IMR-90 (cell line): ENCODE data around the gene AFG1L. TPM values are rescaled to one million over a fixed set of nuclear protein-coding genes. Genes with fewer than 3 reads are reported as not detected.

ENCODE experiments used
- ATAC-seq: fragments of 200-7000 bp; cut with Tn5 transposase; 2 replicates; pipeline ENCODE4 v1.9.1; 2020; ENCODE audit warnings: low read depth, mild to moderate bottlenecking, moderate library complexity
- BruUV-seq: library from RNA; stranded (reverse); fragments of 400-500 nt; replicated peaks from 2 replicates; lab custom pipeline; 2021; lab: Mats Ljungman, UMichigan
- CTCF ChIA-PET: fragments of 300-600 bp; formaldehyde crosslinking; extraction: SDS; loops from one replicate; lab custom pipeline; 2021; ENCODE audit warnings: antibody characterized with exemption; lab: Yijun Ruan, JAX
- POLR2A ChIA-PET: fragments of 300-600 bp; sonication (Branson Sonifier 250); formaldehyde crosslinking; loops from one replicate; lab custom pipeline; 2022; ENCODE audit warnings: antibody characterized with exemption; ENCODE audit not compliant: unreplicated experiment; lab: Charles Lee
- DNase-seq: peaks from one replicate; pipeline ENCODE4 v3.0.0; 2013
- H2AFZ ChIP-seq: replicated peaks from 2 replicates; pipeline ENCODE3; 2013; ENCODE audit warnings: low read length, mild to moderate bottlenecking; ENCODE audit not compliant: poor library complexity
- H2AK5ac ChIP-seq: 2 replicates; pipeline ENCODE4 v1.6.1; 2013; ENCODE audit warnings: low read depth, low read length, inconsistent platforms
- H2AK9ac ChIP-seq: replicated peaks from 2 replicates; pipeline ENCODE3; 2013; ENCODE audit warnings: mild to moderate bottlenecking, low read depth, low read length, moderate library complexity; ENCODE audit not compliant: poor library complexity
- H2BK120ac ChIP-seq: 2 replicates; pipeline ENCODE4 v1.6.1; 2013; ENCODE audit warnings: low read depth, low read length, inconsistent platforms
- H2BK15ac ChIP-seq: 3 replicates; pipeline ENCODE4 v1.6.1; 2013; ENCODE audit warnings: low read depth, low read length, inconsistent platforms
- H2BK20ac ChIP-seq: 2 replicates; pipeline ENCODE4 v1.6.1; 2013; ENCODE audit warnings: low read depth, mild to moderate bottlenecking, inconsistent platforms, low read length, moderate library complexity
- H2BK5ac ChIP-seq: 2 replicates; pipeline ENCODE4 v1.6.1; 2013; ENCODE audit warnings: mild to moderate bottlenecking, low read depth, low read length, inconsistent platforms; ENCODE audit not compliant: poor library complexity, severe bottlenecking
- H3K14ac ChIP-seq: replicated peaks from 2 replicates; pipeline ENCODE4 v1.6.1; 2013; ENCODE audit warnings: low read depth, low read length, inconsistent platforms
- H3K18ac ChIP-seq: 2 replicates; pipeline ENCODE4 v1.6.1; 2013; ENCODE audit warnings: low read depth, low read length, control low read depth
- H3K23ac ChIP-seq: 2 replicates; pipeline ENCODE4 v1.6.1; 2013; ENCODE audit warnings: low read depth, low read length, inconsistent platforms
- H3K27ac ChIP-seq: 2 replicates; pipeline ENCODE4 v1.5.1; 2013; ENCODE audit warnings: mild to moderate bottlenecking, control low read depth, low read length; ENCODE audit not compliant: insufficient read depth
- H3K27me3 ChIP-seq: 2 replicates; pipeline ENCODE4 v1.6.1; 2013; ENCODE audit warnings: low read length; ENCODE audit not compliant: control insufficient read depth, insufficient read depth
- H3K36me3 ChIP-seq: 2 replicates; pipeline ENCODE4 v1.6.1; 2013; ENCODE audit warnings: low read length, mixed read lengths; ENCODE audit not compliant: control insufficient read depth, insufficient read depth
- H3K4ac ChIP-seq: 2 replicates; pipeline ENCODE4 v1.6.1; 2013; ENCODE audit warnings: low read depth, low read length, inconsistent platforms
- H3K4me1 ChIP-seq: 2 replicates; pipeline ENCODE4 v1.6.1; 2013; ENCODE audit warnings: low read length, mixed read lengths; ENCODE audit not compliant: control insufficient read depth, insufficient read depth
- H3K4me2 ChIP-seq: 2 replicates; pipeline ENCODE4 v1.6.1; 2013; ENCODE audit warnings: low read depth, mild to moderate bottlenecking, control low read depth, low read length, moderate library complexity
- H3K4me3 ChIP-seq: 2 replicates; pipeline ENCODE4 v1.5.1; 2013; ENCODE audit warnings: low read depth, mild to moderate bottlenecking, control low read depth, low read length, moderate library complexity; ENCODE audit not compliant: insufficient read depth
- H3K56ac ChIP-seq: 2 replicates; pipeline ENCODE4 v1.6.1; 2013; ENCODE audit warnings: low read length, inconsistent platforms; ENCODE audit not compliant: insufficient read depth; ENCODE audit errors: extremely low read depth
- H3K79me1 ChIP-seq, 2 experiments: 2 replicates each; pipeline ENCODE4 v1.6.1; 2013; ENCODE audit warnings: low read length in 2 of 2, inconsistent platforms in 1 of 2, low read depth in 1 of 2
- H3K9ac ChIP-seq: 2 replicates; pipeline ENCODE4 v1.6.1; 2013; ENCODE audit warnings: low read depth, low read length, control low read depth
- H3K9me1 ChIP-seq: 2 replicates; pipeline ENCODE4 v1.6.1; 2013; ENCODE audit warnings: low read length, inconsistent platforms; ENCODE audit not compliant: insufficient read depth
- H3K9me3 ChIP-seq: 2 replicates; pipeline ENCODE4 v1.6.1; 2013; ENCODE audit warnings: low read length; ENCODE audit not compliant: control insufficient read depth, insufficient read depth
- H4K20me1 ChIP-seq: 2 replicates; pipeline ENCODE4 v1.6.1; 2013; ENCODE audit warnings: low read length, inconsistent platforms; ENCODE audit not compliant: insufficient read depth
- H4K5ac ChIP-seq: 2 replicates; pipeline ENCODE4 v1.6.1; 2013; ENCODE audit warnings: mild to moderate bottlenecking, low read depth, low read length, control low read depth
- H4K8ac ChIP-seq, 2 experiments: 2 replicates each; pipeline ENCODE4 v1.6.1; 2013; ENCODE audit warnings: low read depth in 2 of 2, low read length in 2 of 2, control low read depth in 1 of 2, inconsistent platforms in 1 of 2
- H4K91ac ChIP-seq: 2 replicates; pipeline ENCODE4 v1.6.1; 2013; ENCODE audit warnings: low read depth, low read length, inconsistent platforms; ENCODE audit not compliant: insufficient read depth
- BHLHE40 ChIP-seq: fragments of 150-350 bp; IDR thresholded peaks from 2 replicates; pipeline ENCODE4 v1.6.1; 2016; ENCODE audit warnings: mild to moderate bottlenecking, low read depth, low read length
- CEBPB ChIP-seq: IDR thresholded peaks from 2 replicates; pipeline ENCODE4 v1.6.1; 2012; ENCODE audit warnings: low read depth, low read length, improper control_type of control experiment
- CHD1 ChIP-seq: IDR thresholded peaks from 2 replicates; pipeline ENCODE4 v1.6.1; 2012; ENCODE audit warnings: low read depth, low read length, improper control_type of control experiment
- CTCF ChIP-seq: conservative IDR thresholded peaks from 2 replicates; pipeline ENCODE4 v1.5.1; 2012; ENCODE audit warnings: mild to moderate bottlenecking, low read depth, low read length, improper control_type of control experiment
- ELK1 ChIP-seq: fragments of 150-350 bp; IDR thresholded peaks from 2 replicates; pipeline ENCODE4 v1.6.1; 2016; ENCODE audit warnings: low read depth, mild to moderate bottlenecking, low read length, moderate library complexity, borderline replicate concordance
- FOS ChIP-seq: fragments of 150-350 bp; IDR thresholded peaks from 2 replicates; pipeline ENCODE4 v1.6.1; 2016; ENCODE audit warnings: low read depth, low read length
- MAFK ChIP-seq: IDR thresholded peaks from 2 replicates; pipeline ENCODE4 v1.6.1; 2012; ENCODE audit warnings: low read depth, low read length, improper control_type of control experiment
- MAZ ChIP-seq: IDR thresholded peaks from 2 replicates; pipeline ENCODE4 v1.6.1; 2012; ENCODE audit warnings: low read depth, mild to moderate bottlenecking, low read length, improper control_type of control experiment, moderate library complexity, borderline replicate concordance
- MXI1 ChIP-seq: IDR thresholded peaks from 2 replicates; pipeline ENCODE4 v1.6.1; 2012; ENCODE audit warnings: low read depth, mild to moderate bottlenecking, low read length, moderate library complexity, borderline replicate concordance
- NFE2L2 ChIP-seq: fragments of 150-350 bp; IDR thresholded peaks from 2 replicates; pipeline ENCODE4 v1.6.1; 2016; ENCODE audit warnings: low read depth, mild to moderate bottlenecking, low read length
- POLR2A ChIP-seq: IDR thresholded peaks from 2 replicates; pipeline ENCODE4 v1.6.1; 2012; ENCODE audit warnings: mild to moderate bottlenecking, low read depth, low read length
- RCOR1 ChIP-seq: IDR thresholded peaks from 2 replicates; pipeline ENCODE4 v1.6.1; 2012; ENCODE audit warnings: mild to moderate bottlenecking, low read length, improper control_type of control experiment; ENCODE audit not compliant: insufficient replicate concordance
- RFX5 ChIP-seq: IDR thresholded peaks from 2 replicates; pipeline ENCODE4 v1.8.0; 2012; ENCODE audit warnings: low read depth, mild to moderate bottlenecking, low read length, moderate library complexity
- SMC3 ChIP-seq: fragments of 150-350 bp; IDR thresholded peaks from 2 replicates; pipeline ENCODE4 v1.6.1; 2016; ENCODE audit warnings: low read depth, mild to moderate bottlenecking, antibody characterized with exemption, low read length, moderate library complexity
- WGBS, 2 experiments: methylation state at CpG; one replicate each; pipeline versions ENCODE4 v1.1.5 to v1.1.7; 2013; ENCODE audit warnings: missing lambda C conversion rate in 2 of 2; ENCODE audit not compliant: insufficient read length in 1 of 2; ENCODE audit errors: extremely low coverage in 2 of 2; 5-methylcytosine and 5-hydroxymethylcytosine counted together
- dilution Hi-C: fragments of 300-500 bp; cut with HindIII; formaldehyde crosslinking; loops from one replicate; pipeline ENCODE4 v1.14.3; 2018; ENCODE audit warnings: low sequenced_read_pairs; ENCODE audit not compliant: unreplicated experiment
- in situ Hi-C: fragments of 300-500 bp; cut with MboI; formaldehyde crosslinking; loops from 3 replicates; pipeline ENCODE4 v1.14.3; 2019; ENCODE audit warnings: low sequenced_read_pairs, inconsistent platforms, mixed read lengths
- intact Hi-C: fragments of 100-400 bp; cut with micrococcal nuclease; formaldehyde crosslinking; loops from 2 replicates; pipeline ENCODE4 v1.10.0; 2022
- polyA plus RNA-seq, 3 experiments: library from polyadenylated mRNA; depleted of rRNA; stranded (reverse); fragments of >200 nt; gene quantifications; 2 replicates each; pipeline ENCODE4 v1.2.3, GENCODE V29; 2012; ENCODE audit warnings: low replicate concordance in 1 of 3
- total RNA-seq: library from RNA; depleted of rRNA; stranded (reverse); fragments of >200 nt; gene quantifications from 2 replicates; pipeline ENCODE4 v1.2.3, GENCODE V29; 2012
- TF ChIP-seq, protein P1 (sequence below): fragments of 150-350 bp; IDR thresholded peaks from 2 replicates; pipeline ENCODE4 v1.6.1; 2017; ENCODE audit warnings: mild to moderate bottlenecking, antibody characterized with exemption, low read length, low read depth

AFG1L gene
- total and polyA plus RNA-seq, 2 of the 4 experiments (the other 2 are of a cell fraction) = 1.0 to 2.0 TPM

GRCh38 chr6:108555399-108556052 is 260.7 kb downstream of the AFG1L start:
- BruUV-seq = no TSS peak
- Histone ChIP-seq H4K5ac (peak overlapping the region; percentile 4), H2AFZ (no peak overlapping the region), H3K79me1 (peaks cover 0 to 18% of the 10 kb centered on the region in 2 experiments; a peak in 1 of 4 replicates), H3K18ac (peak overlapping the region; percentile 26), H3K4me2 (no peak overlapping the region), H3K9me1 (peaks cover 9% of the 10 kb centered on the region), H4K8ac (peak overlapping the region; percentile 40 to 60; a peak in 2 of 4 replicates), H2BK120ac (peak overlapping the region; percentile 80), H3K23ac (peak overlapping the region; percentile 80; the same call in 1 of the 2 replicates), H2BK5ac (no peak overlapping the region), H3K27ac (peak overlapping the region; percentile 17; the same call in 1 of the 2 replicates), H4K91ac (peak overlapping the region; percentile 82), H3K14ac (peak overlapping the region; percentile 84), H3K4me3 (no peak overlapping the region), H3K9me3 (no peaks in the 10 kb centered on the region), H3K27me3 (no peaks in the 10 kb centered on the region), H2AK5ac (peak overlapping the region; percentile 24), H2BK20ac (peak overlapping the region; percentile 75), H2BK15ac (peak overlapping the region; percentile 91; the same call in 2 of the 3 replicates), H3K36me3 (no peaks in the 10 kb centered on the region), H3K4ac (peak overlapping the region; percentile 78), H3K9ac (no peak overlapping the region), H3K56ac (no peak overlapping the region), H3K4me1 (peaks cover 12% of the 10 kb centered on the region), H4K20me1 (peaks cover 6% of the 10 kb centered on the region), H2AK9ac (no peak overlapping the region)
- ATAC-seq = no peak
- in situ Hi-C loops = no loop called here
- intact Hi-C loops = loop anchor here (2.0 to 5.0 kb wide), 4 partner anchors 133 to 827 kb away; partner anchors contain the start of gene CD164
- DNase-seq = no peak
- WGBS, 2 experiments = 83% methylated on average over 1 of the region's 7 CpGs; no CpG with 5 or more reads in 1 of the 2 experiments
- CTCF ChIA-PET = interaction anchor here (0.6 kb wide), 2 partner anchors 307 to 513 kb away, joined by 3 to 4 read pairs; no protein-coding TSS in a partner anchor
- POLR2A ChIA-PET = no interaction called here
- dilution Hi-C loops = no loop called here
- TF ChIP-seq NFE2L2 = no peak
- no peak for TF ChIP-seq FOS
- TF ChIP-seq MXI1 = no peak
- no peak for TF ChIP-seq CTCF
- no peak for TF ChIP-seq SMC3
- no peak for TF ChIP-seq CEBPB
- no peak for TF ChIP-seq ELK1
- no peak for TF ChIP-seq RFX5
- TF ChIP-seq CHD1 = no peak
- TF ChIP-seq, protein P1, sequence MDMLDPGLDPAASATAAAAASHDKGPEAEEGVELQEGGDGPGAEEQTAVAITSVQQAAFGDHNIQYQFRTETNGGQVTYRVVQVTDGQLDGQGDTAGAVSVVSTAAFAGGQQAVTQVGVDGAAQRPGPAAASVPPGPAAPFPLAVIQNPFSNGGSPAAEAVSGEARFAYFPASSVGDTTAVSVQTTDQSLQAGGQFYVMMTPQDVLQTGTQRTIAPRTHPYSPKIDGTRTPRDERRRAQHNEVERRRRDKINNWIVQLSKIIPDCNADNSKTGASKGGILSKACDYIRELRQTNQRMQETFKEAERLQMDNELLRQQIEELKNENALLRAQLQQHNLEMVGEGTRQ = no peak
- no peak for TF ChIP-seq MAZ
- no peak for TF ChIP-seq MAFK
- no peak for TF ChIP-seq POLR2A
- TF ChIP-seq BHLHE40 = no peak
- no peak for TF ChIP-seq RCOR1
